Upper lobe of left lung (tissue), 4 donors: ENCODE results near the gene HLA-DQB1.

Experiments
- EP300 ChIP-seq, 4 donors: sonication (generic); formaldehyde crosslinking; IDR thresholded peaks; one replicate each; pipeline ENCODE4 v1.5.1; 2017; ENCODE audit warnings: antibody characterized with exemption in 4 of 4, control low read depth in 2 of 4
- POLR2A ChIP-seq, 4 donors: fragments of 450-650 bp; IDR thresholded peaks; one replicate each; pipeline ENCODE4 v1.5.1; 2016 to 2017; ENCODE audit warnings: antibody characterized with exemption in 4 of 4, mild to moderate bottlenecking in 2 of 4
- POLR2AphosphoS5 ChIP-seq, 2 donors: sonication (generic); formaldehyde crosslinking; IDR thresholded peaks; one replicate each; pipeline ENCODE4 v1.5.1; 2017; ENCODE audit warnings: antibody characterized with exemption in 2 of 2
- TF ChIP-seq, protein P1 (sequence below), 6 experiments: fragments of 450-650 bp in 4 of 6; fragments of 200-600 bp in 2 of 6; sonication (generic) in 2 of 6; IDR thresholded peaks; one replicate each; pipeline ENCODE4 v1.5.1; 2016 to 2019; ENCODE audit warnings: antibody characterized with exemption in 6 of 6

DNA sequence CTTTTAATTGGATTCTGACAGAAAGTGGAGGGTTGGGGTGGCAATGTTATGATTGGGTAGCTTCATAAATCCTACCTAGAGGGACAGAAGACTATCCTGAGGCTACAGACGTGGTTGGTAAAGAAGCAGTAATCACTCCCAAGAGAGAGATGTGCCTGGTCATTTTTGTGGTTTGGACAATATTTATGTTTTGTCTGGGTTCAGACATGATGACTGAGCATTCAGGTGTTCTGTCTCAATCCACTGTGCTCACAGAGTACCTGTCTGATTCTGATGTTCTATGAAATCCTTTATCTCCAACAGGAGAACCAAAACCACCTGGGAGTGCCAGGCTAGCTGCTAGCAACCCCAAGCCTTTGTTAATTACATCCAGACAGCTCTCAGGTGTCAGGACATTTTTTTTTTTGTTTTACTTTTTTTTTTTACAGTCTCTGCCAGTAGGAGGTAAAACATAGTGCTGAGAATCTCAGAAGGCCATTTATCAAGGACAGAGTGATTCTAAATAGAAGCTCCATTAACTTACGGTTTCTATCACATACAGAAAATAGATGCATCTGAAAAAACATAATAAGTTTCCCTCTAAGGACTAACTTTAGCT, 30.8 kb downstream of the HLA-DQB1 start:
- TF ChIP-seq, protein P1, sequence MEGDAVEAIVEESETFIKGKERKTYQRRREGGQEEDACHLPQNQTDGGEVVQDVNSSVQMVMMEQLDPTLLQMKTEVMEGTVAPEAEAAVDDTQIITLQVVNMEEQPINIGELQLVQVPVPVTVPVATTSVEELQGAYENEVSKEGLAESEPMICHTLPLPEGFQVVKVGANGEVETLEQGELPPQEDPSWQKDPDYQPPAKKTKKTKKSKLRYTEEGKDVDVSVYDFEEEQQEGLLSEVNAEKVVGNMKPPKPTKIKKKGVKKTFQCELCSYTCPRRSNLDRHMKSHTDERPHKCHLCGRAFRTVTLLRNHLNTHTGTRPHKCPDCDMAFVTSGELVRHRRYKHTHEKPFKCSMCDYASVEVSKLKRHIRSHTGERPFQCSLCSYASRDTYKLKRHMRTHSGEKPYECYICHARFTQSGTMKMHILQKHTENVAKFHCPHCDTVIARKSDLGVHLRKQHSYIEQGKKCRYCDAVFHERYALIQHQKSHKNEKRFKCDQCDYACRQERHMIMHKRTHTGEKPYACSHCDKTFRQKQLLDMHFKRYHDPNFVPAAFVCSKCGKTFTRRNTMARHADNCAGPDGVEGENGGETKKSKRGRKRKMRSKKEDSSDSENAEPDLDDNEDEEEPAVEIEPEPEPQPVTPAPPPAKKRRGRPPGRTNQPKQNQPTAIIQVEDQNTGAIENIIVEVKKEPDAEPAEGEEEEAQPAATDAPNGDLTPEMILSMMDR (IDR thresholded peaks at IDR 0.05): no peak
- no peak for TF ChIP-seq POLR2A (IDR thresholded peaks at IDR 0.05)
- no peak for TF ChIP-seq POLR2AphosphoS5 (IDR thresholded peaks at IDR 0.05)
- TF ChIP-seq EP300 (IDR thresholded peaks at IDR 0.05): no peak
